Duodenal mucosa (tissue), 2 donors: ENCODE measurements around the gene LDLRAP1.
A peak's percentile ranks its signal among the peaks of the same experiment; 100 is the strongest.
"Not testable (repeated sequence)": the region's sequence is repeated elsewhere in the genome, so short reads cannot be mapped to it uniquely, and the experiment has no call there.

Source experiments
- H3K27ac ChIP-seq: one replicate; pipeline ENCODE4 v1.7.0; 2013; ENCODE audit warnings: low read depth, low read length
- H3K27me3 ChIP-seq, 2 donors: one replicate each; pipeline ENCODE4 v1.7.0; 2013; ENCODE audit warnings: low read length in 2 of 2, control low read depth in 1 of 2; ENCODE audit not compliant: insufficient read depth in 2 of 2, control insufficient read depth in 1 of 2
- H3K36me3 ChIP-seq, 2 donors: one replicate each; pipeline ENCODE4 v1.7.0; 2013; ENCODE audit warnings: low read length in 2 of 2, control low read depth in 1 of 2; ENCODE audit not compliant: insufficient read depth in 2 of 2, control insufficient read depth in 1 of 2
- H3K4me1 ChIP-seq, 2 donors: one replicate each; pipeline ENCODE4 v1.7.0; 2013; ENCODE audit warnings: low read length in 2 of 2, control low read depth in 1 of 2; ENCODE audit not compliant: insufficient read depth in 2 of 2, control insufficient read depth in 1 of 2
- H3K4me3 ChIP-seq, 2 donors: one replicate each; pipeline ENCODE4 v1.7.0; 2013; ENCODE audit warnings: low read length in 2 of 2, low read depth in 1 of 2
- H3K9ac ChIP-seq, 2 donors: one replicate each; pipeline ENCODE4 v1.7.0; 2013; ENCODE audit warnings: low read length in 2 of 2, low read depth in 1 of 2
- H3K9me3 ChIP-seq, 2 donors: one replicate each; pipeline ENCODE4 v1.7.0; 2013; ENCODE audit warnings: low read length in 2 of 2, control low read depth in 1 of 2; ENCODE audit not compliant: control insufficient read depth in 1 of 2

LDLRAP1 gene

DNA sequence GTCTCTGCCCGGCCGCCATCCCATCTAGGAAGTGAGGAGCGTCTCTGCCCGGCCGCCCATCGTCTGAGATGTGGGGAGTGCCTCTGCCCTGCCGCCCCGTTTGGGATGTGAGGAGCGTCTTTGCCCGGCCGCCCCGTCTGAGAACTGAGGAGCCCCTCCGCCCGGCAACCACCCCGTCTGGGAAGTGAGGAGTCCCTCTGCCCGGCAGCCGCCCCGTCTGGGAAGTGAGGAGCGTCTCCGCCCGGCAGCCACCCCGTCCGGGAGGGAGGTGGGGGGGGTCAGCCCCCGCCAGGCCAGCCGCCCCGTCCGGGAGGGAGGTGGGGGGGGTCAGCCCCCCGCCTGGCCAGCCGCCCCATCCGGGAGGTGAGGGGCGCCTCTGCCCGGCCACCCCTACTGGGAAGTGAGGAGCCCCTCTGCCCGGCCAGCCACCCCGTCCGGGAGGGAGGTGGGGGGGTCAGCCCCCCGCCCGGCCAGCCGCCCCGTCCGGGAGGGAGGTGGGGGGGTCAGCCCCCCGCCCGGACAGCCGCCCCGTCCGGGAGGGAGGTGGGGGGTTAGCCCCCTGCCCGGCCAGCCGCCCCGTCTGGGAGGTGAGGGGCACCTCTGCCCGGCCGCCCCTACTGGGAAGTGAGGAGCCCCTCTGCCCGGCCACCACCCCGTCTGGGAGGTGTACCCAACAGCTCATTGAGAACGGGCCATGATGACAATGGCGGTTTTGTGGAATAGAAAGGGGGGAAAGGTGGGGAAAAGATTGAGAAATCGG lies 60.6 kb downstream of the LDLRAP1 start:
- not testable (repeated sequence) for H3K9me3 ChIP-seq, H3K4me1 ChIP-seq, H3K36me3 ChIP-seq, H3K27ac ChIP-seq, H3K4me3 ChIP-seq, H3K9ac ChIP-seq, H3K27me3 ChIP-seq

GRCh38 chr1:25607123-25607522 lies 63.7 kb downstream of the LDLRAP1 start:
- Histone ChIP-seq H3K27me3 (peaks cover 7 to 20% of the 10 kb centered on the region in 2 donors), H3K36me3 (no peaks in the 10 kb centered on the region), H3K9ac (no peak overlapping the region), H3K27ac (no peak overlapping the region), H3K4me3 (no peak overlapping the region), H3K4me1 (peaks cover 0 to 4% of the 10 kb centered on the region in 2 donors), H3K9me3 (no peaks in the 10 kb centered on the region)

GRCh38 chr1:25608488-25609178 lies 65.2 kb downstream of the LDLRAP1 start:
- Histone ChIP-seq H3K36me3 (no peaks in the 10 kb centered on the region), H3K9me3 (no peaks in the 10 kb centered on the region), H3K9ac (no peak overlapping the region), H3K27ac (no peak overlapping the region), H3K4me3 (peak overlapping the region in 1 of 2 donors; percentile 7), H3K4me1 (peaks cover 0 to 4% of the 10 kb centered on the region in 2 donors), H3K27me3 (peaks cover 11 to 24% of the 10 kb centered on the region in 2 donors)

- Histone ChIP-seq H3K36me3 (no peaks in the 10 kb centered on the region), H3K9me3 (no peaks in the 10 kb centered on the region), H3K4me3 (no peak overlapping the region), H3K27me3 (peaks cover 14 to 24% of the 10 kb centered on the region in 2 donors), H3K27ac (no peak overlapping the region), H3K9ac (no peak overlapping the region), H3K4me1 (peaks cover 1 to 4% of the 10 kb centered on the region in 2 donors)
Observed at GRCh38 chr1:25609921-25610320, 66.5 kb downstream of the LDLRAP1 start.

GRCh38 chr1:25610822-25611630 lies 67.6 kb downstream of the LDLRAP1 start:
- Histone ChIP-seq H3K27ac (no peak overlapping the region), H3K4me3 (no peak overlapping the region), H3K36me3 (no peaks in the 10 kb centered on the region), H3K27me3 (peaks cover 14 to 24% of the 10 kb centered on the region in 2 donors), H3K4me1 (peaks cover 10 to 12% of the 10 kb centered on the region in 2 donors), H3K9ac (no peak overlapping the region), H3K9me3 (no peaks in the 10 kb centered on the region)

DNA sequence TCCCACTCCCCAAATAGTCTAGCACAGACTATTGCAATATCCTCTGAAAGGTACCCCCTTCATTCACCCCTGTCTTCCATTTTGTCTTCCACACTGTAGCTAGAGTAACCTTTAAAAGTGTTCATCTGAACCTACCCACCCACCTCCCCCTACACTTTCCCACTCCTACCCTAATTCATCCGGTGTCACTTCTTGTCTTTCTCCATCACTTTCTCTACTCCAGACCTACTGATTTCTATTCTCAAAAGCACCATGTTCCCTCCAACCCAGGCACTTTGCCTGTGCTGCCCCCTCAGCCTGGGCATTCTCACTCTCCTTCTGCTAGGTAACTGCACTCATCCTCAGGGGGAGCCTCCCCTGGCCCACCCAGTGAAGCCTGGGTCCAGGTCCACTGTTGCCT lies 68.4 kb downstream of the LDLRAP1 start:
- peaks cover 10 to 12% of the 10 kb centered on the region in 2 donors for H3K4me1 ChIP-seq
- no peak overlapping the region for H3K27ac ChIP-seq
- H3K9ac ChIP-seq = no peak overlapping the region
- no peaks in the 10 kb centered on the region for H3K36me3 ChIP-seq
- H3K4me3 ChIP-seq = no peak overlapping the region
- no peaks in the 10 kb centered on the region for H3K9me3 ChIP-seq
- peaks cover 14 to 24% of the 10 kb centered on the region in 2 donors for H3K27me3 ChIP-seq

- peaks cover 10 to 13% of the 10 kb centered on the region in 2 donors for H3K4me1 ChIP-seq
- H3K9ac ChIP-seq = no peak overlapping the region
Observed at GRCh38 chr1:25612421-25612820, 69.0 kb downstream of the LDLRAP1 start.

DNA sequence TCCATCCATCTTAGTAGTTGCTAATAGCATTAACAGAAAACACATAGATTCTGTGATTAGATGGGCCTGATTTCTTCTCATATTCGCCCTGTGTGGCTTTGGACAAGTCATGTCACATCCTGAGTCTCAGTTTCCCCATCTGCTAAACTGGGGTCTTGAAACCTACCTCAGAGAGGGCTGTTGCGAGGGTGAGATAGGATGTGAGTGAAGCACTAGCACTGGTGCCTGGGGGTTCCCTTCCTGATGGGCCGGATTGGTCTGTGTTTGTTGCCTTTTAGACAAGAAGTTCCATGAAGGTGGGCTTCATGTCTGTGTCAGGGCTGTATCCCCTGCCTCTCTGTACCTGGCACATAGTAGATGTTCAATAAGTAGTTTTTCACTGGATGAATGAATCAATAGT lies 69.7 kb downstream of the LDLRAP1 start:
- Histone ChIP-seq H3K4me3 (no peak overlapping the region), H3K4me1 (peaks cover 12 to 17% of the 10 kb centered on the region in 2 donors), H3K9ac (no peak overlapping the region), H3K27ac (no peak overlapping the region), H3K36me3 (no peaks in the 10 kb centered on the region), H3K27me3 (peaks cover 19 to 30% of the 10 kb centered on the region in 2 donors), H3K9me3 (no peaks in the 10 kb centered on the region)

More at GRCh38 chr1:25612421-25612820, 69.0 kb downstream of the LDLRAP1 start:
- no peak overlapping the region for H3K4me3 ChIP-seq
- no peaks in the 10 kb centered on the region for H3K36me3 ChIP-seq
- peaks cover 14 to 24% of the 10 kb centered on the region in 2 donors for H3K27me3 ChIP-seq
- H3K27ac ChIP-seq = no peak overlapping the region
- H3K9me3 ChIP-seq = no peaks in the 10 kb centered on the region

DNA sequence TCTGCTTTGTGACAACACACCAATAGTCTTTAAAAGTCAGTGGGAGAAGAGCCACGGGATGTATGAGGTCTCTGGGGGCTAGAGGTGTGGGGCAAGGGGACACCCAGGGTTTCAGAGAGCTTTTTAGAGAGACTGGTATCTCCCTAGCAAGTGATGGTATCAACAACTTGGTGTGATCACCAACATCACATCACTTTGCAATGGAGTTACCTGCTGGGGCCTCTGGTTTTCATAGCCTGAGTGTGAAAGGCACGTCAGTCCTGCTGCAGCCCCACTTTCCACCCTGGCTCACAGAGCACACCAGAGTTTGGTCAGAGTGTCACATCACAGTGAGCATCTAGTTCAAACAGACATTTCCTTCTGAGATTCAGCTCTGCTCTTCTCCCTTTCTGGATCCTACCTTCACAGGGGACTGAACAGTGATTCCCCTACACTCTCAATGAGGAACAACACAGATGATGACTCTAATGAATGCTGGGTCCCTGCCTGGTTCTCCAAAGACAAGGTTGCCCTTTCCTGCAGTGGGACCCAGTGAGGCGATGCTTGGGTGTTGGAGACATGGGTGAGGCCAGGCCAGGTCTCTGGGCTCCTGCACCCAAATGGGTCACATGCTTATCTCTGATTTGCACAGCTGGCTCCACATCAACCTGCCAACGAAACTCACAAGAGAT lies 71.2 kb downstream of the LDLRAP1 start:
- Histone ChIP-seq H3K4me1 (peaks cover 15 to 32% of the 10 kb centered on the region in 2 donors), H3K27ac (no peak overlapping the region), H3K9me3 (no peaks in the 10 kb centered on the region)

More for the DNA sequence above, 71.2 kb downstream of the LDLRAP1 start:
- H3K36me3 ChIP-seq = no peaks in the 10 kb centered on the region
- H3K27me3 ChIP-seq = peaks cover 29 to 45% of the 10 kb centered on the region in 2 donors
- H3K4me3 ChIP-seq = no peak overlapping the region
- no peak overlapping the region for H3K9ac ChIP-seq
